Measurements from ENCODE around the gene SURF4. TPM values are rescaled to one million over a fixed set of nuclear protein-coding genes. Genes with fewer than 3 reads are reported as not detected.
A peak's percentile ranks its signal among the peaks of the same experiment; 100 is the strongest.

Gene SURF4
- total RNA-seq, 4 donors from 2014 or later, result 104 to 140 (median 117) TPM

DNA sequence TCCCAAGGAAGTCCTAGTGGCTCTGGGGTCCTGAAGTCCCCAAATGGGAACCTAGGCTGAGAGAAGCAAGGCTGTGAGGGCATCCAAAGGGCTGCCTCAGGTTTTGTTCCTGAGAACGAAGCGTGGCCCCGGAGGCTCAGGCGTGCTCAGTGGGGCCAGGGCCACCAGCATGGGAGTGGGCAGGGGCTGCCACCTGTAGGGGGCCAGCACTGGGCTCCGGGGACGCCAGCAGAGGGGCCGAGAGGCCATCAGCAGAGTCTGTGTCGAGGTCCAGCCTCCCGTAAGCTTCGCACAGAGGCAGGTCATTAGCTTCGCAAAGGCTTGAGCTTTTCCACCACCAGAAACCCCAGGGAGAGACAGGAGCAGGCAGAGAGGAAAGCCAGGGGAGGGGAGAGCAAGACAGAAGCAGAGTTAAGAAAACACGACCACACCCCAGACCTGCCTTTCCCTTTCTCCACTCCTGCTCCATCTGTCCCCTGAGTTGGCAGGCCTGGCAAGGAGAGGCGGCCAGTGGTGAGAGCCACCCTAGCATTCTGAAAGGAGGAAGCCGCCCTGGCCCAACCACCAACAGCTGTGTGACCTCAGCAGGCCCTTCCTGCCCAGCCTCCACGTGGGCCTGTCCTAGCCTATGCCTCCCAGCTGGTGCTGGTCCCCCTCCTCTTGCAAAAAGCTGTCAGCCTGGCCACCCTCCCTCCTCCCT is 34.3 kb downstream of the SURF4 start:
- no peaks in the 10 kb centered on the region for H3K27me3 ChIP-seq
- peak overlapping the region; percentile 2 to 54 (median 20) for H3K27ac ChIP-seq
- H3K36me3 ChIP-seq, result peaks cover 23 to 69% (median 26%) of the 10 kb centered on the region in 3 donors
- no peak for DNase-seq
- H3K9me3 ChIP-seq, result no peaks in the 10 kb centered on the region
- peak in 1 of 4 donors; percentile 23 for TF ChIP-seq POLR2A (IDR thresholded peaks at IDR 0.05)
- TF ChIP-seq, protein P1, sequence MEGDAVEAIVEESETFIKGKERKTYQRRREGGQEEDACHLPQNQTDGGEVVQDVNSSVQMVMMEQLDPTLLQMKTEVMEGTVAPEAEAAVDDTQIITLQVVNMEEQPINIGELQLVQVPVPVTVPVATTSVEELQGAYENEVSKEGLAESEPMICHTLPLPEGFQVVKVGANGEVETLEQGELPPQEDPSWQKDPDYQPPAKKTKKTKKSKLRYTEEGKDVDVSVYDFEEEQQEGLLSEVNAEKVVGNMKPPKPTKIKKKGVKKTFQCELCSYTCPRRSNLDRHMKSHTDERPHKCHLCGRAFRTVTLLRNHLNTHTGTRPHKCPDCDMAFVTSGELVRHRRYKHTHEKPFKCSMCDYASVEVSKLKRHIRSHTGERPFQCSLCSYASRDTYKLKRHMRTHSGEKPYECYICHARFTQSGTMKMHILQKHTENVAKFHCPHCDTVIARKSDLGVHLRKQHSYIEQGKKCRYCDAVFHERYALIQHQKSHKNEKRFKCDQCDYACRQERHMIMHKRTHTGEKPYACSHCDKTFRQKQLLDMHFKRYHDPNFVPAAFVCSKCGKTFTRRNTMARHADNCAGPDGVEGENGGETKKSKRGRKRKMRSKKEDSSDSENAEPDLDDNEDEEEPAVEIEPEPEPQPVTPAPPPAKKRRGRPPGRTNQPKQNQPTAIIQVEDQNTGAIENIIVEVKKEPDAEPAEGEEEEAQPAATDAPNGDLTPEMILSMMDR (IDR thresholded peaks at IDR 0.05), result no peak
- intact Hi-C loops (cut with DNase I), result no loop called here
- H3K4me3 ChIP-seq, result no peak overlapping the region
- WGBS, 2 donors, result 74 to 82% methylated on average over 3 to 11 of the region's 15 CpGs
- peaks cover 11 to 65% (median 16%) of the 10 kb centered on the region in 3 donors for H3K4me1 ChIP-seq

DNA sequence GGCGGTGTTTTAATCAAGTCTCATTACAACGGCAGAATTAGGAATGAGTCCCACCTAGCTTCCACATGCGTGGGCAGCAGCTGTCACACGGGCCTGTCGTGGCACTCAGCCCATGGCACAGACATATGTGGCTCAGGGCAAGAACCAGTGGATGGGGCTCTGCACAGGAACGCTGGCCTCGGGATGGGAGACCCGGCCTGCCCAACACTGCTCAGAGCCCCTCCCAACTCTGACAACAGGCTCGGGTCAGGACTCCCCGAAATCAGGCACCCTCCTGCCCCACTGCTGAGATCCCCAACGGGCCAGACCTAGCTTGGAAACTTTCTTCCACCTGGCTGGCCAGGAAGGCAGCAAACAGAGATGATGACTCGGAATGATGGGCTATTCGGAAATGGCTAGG is 34.9 kb downstream of the SURF4 start:
- no peak for TF ChIP-seq POLR2A (IDR thresholded peaks at IDR 0.05)
- TF ChIP-seq, protein P1 (IDR thresholded peaks at IDR 0.05), result no peak
- 73 to 76% methylated on average over 5 to 13 of the region's 13 CpGs for WGBS, 2 donors
- peaks cover 8 to 63% (median 14%) of the 10 kb centered on the region in 3 donors for H3K4me1 ChIP-seq
- peaks cover 23 to 65% (median 26%) of the 10 kb centered on the region in 3 donors for H3K36me3 ChIP-seq
- peak overlapping the region; percentile 2 to 54 (median 20) for H3K27ac ChIP-seq
- H3K9me3 ChIP-seq, result no peaks in the 10 kb centered on the region
- intact Hi-C loops (cut with DNase I), result no loop called here
- no peak for DNase-seq
- H3K4me3 ChIP-seq, result no peak overlapping the region
- no peaks in the 10 kb centered on the region for H3K27me3 ChIP-seq

DNA sequence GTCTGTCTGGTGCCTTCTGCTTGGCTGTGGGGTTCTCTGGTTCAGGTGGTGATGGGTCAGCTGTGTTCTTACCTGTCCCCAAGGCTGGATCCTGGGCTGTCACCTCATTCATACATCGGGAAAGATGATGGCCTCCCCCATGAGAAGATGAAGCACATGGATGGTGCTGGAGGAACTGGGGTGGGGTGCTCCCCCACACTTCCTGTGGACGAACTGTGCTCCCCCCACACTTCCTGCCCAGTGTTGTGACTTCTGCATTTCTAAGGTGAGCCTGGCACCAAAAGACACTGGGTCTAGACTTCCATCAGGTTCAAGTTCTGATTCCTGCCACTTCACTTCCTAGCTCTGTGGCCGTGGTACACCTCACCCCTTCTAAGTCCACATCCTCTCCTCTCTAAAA is 35.6 kb downstream of the SURF4 start:
- H3K36me3 ChIP-seq, result peaks cover 23 to 59% (median 24%) of the 10 kb centered on the region in 3 donors
- TF ChIP-seq, protein P1 (IDR thresholded peaks at IDR 0.05), result no peak
- TF ChIP-seq POLR2A (IDR thresholded peaks at IDR 0.05), result no peak
- no peaks in the 10 kb centered on the region for H3K9me3 ChIP-seq
- no peak overlapping the region for H3K4me3 ChIP-seq
- DNase-seq, result no peak
- peaks cover 9 to 60% (median 14%) of the 10 kb centered on the region in 3 donors for H3K4me1 ChIP-seq
- peak overlapping the region in 3 of 4 donors; percentile 9 to 54 (median 47) for H3K27ac ChIP-seq
- intact Hi-C loops (cut with DNase I), result no loop called here
- 78% methylated on average over 3 of the region's 3 CpGs; no CpG with 5 or more reads in 1 of the 2 donors for WGBS, 2 donors
- no peaks in the 10 kb centered on the region for H3K27me3 ChIP-seq

DNA sequence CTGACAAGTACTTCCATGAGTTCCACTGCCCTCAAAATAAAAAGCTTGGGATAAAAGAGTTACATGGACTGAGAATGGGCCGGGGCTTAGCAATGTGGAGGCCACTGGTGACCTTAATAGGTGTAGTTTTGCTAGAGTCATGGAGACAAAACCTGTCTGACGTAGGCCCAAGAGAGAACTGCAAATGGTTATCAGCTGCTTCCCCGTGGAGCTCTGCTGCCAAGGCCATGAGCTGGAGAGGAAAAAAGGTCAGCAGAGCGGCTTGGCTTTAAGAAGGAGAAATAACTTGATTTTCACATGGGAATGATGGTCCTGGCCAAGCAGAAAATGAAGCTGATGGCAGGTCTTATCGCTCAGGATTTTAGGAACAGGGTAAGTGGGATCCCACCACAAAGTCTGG is 36.2 kb downstream of the SURF4 start:
- peaks cover 18 to 52% (median 22%) of the 10 kb centered on the region in 3 donors for H3K36me3 ChIP-seq
- intact Hi-C loops (cut with DNase I), result no loop called here
- peak overlapping the region; percentile 9 to 60 (median 41) for H3K27ac ChIP-seq
- no peaks in the 10 kb centered on the region for H3K9me3 ChIP-seq
- DNase-seq, result no peak
- 75 to 79% methylated on average over 5 of the region's 5 CpGs for WGBS, 2 donors
- H3K4me3 ChIP-seq, result no peak overlapping the region
- peaks cover 15 to 65% (median 20%) of the 10 kb centered on the region in 3 donors for H3K4me1 ChIP-seq
- TF ChIP-seq, protein P1 (IDR thresholded peaks at IDR 0.05), result no peak
- TF ChIP-seq POLR2A (IDR thresholded peaks at IDR 0.05), result no peak
- no peaks in the 10 kb centered on the region for H3K27me3 ChIP-seq

Data from esophagus squamous epithelium (tissue), 5 donors.